B cell (primary cell): ENCODE data around the gene SLC35F3. TPM values are rescaled to one million over a fixed set of nuclear protein-coding genes. Genes with fewer than 3 reads are reported as not detected.

Experiments used
- ATAC-seq: fragments of 200-7000 bp; cut with Tn5 transposase; one replicate; pipeline ENCODE4 v1.10.0; 2021; ENCODE audit warnings: low read depth, mild to moderate bottlenecking, moderate number of reproducible peaks, moderate library complexity
- CTCF ChIA-PET: fragments of 350-600 bp; sonication (Branson Sonifier 250); formaldehyde crosslinking; loops from one replicate; lab custom pipeline; 2021; ENCODE audit warnings: antibody characterized with exemption, inconsistent platforms; lab: Charles Lee
- POLR2A ChIA-PET: fragments of 350-600 bp; sonication (Branson Sonifier 250); formaldehyde crosslinking; loops from one replicate; lab custom pipeline; 2021; ENCODE audit warnings: antibody characterized with exemption; lab: Charles Lee
- DNase-seq: peaks from one replicate; pipeline ENCODE4 v3.0.0; 2013
- H2AFZ ChIP-seq: 2 replicates; pipeline ENCODE4 v1.6.1; 2012; ENCODE audit warnings: mild to moderate bottlenecking, low read depth, low read length; ENCODE audit not compliant: insufficient read depth, poor library complexity, severe bottlenecking
- H3K27ac ChIP-seq, 2 donors: 1 replicate in 1 of 2; 2 replicates in 1 of 2; pipeline ENCODE4 v1.5.1; 2012 to 2013; ENCODE audit warnings: low read length in 2 of 2, mild to moderate bottlenecking in 2 of 2, moderate library complexity in 1 of 2
- H3K27me3 ChIP-seq, 4 experiments: fragments of 200-600 bp in 1 of 4; sonication (generic) in 1 of 4; replicated peaks in 1 of 4; 1 replicate in 2 of 4; 2 replicates in 2 of 4; pipeline versions ENCODE4 v1.6.1 to v1.7.0; 2013 to 2016; ENCODE audit warnings: low read length in 3 of 4, mild to moderate bottlenecking in 2 of 4, mixed read lengths in 1 of 4, moderate library complexity in 1 of 4; ENCODE audit not compliant: insufficient read depth in 4 of 4, control insufficient read depth in 3 of 4; ENCODE audit errors: control extremely low read depth in 1 of 4
- H3K36me3 ChIP-seq, 2 experiments: replicated peaks in 1 of 2; 1 replicate in 1 of 2; 2 replicates in 1 of 2; pipeline versions ENCODE4 v1.6.1 to v1.7.1; 2013; ENCODE audit warnings: low read length in 1 of 2; ENCODE audit not compliant: insufficient read depth in 2 of 2, control insufficient read depth in 1 of 2; ENCODE audit errors: control extremely low read depth in 1 of 2, extremely low read depth in 1 of 2
- H3K4me1 ChIP-seq, 2 donors: fragments of 200-600 bp in 1 of 2; sonication (generic) in 1 of 2; 1 replicate in 1 of 2; 2 replicates in 1 of 2; pipeline versions ENCODE4 v1.5.1 to v1.6.1; 2013 to 2017; ENCODE audit warnings: low read length in 2 of 2; ENCODE audit not compliant: control insufficient read depth in 2 of 2, insufficient read depth in 2 of 2
- H3K4me2 ChIP-seq: replicated peaks from 2 replicates; pipeline ENCODE3; 2012; ENCODE audit warnings: mild to moderate bottlenecking, low read depth, low read length; ENCODE audit not compliant: poor library complexity, severe bottlenecking
- H3K4me3 ChIP-seq, 5 experiments: fragments of 200-600 bp in 1 of 5; sonication (generic) in 1 of 5; 1 replicate in 3 of 5; 2 replicates in 2 of 5; pipeline versions ENCODE4 v1.5.1 to v1.7.0; 2011 to 2016; ENCODE audit warnings: low read length in 4 of 5, mild to moderate bottlenecking in 4 of 5, low read depth in 2 of 5, control low read depth in 1 of 5, moderate library complexity in 1 of 5; ENCODE audit not compliant: insufficient read depth in 1 of 5; ENCODE audit errors: control extremely low read depth in 1 of 5, extremely low read depth in 1 of 5
- H3K79me2 ChIP-seq: fragments of 200-600 bp; sonication (generic); one replicate; pipeline ENCODE4 v1.6.0; 2016; ENCODE audit warnings: low read length; ENCODE audit not compliant: control insufficient read depth, insufficient read depth
- H3K9ac ChIP-seq: fragments of 200-600 bp; sonication (generic); 2 replicates; pipeline ENCODE4 v1.6.1; 2017; ENCODE audit warnings: mild to moderate bottlenecking, low read length, moderate library complexity
- H3K9me3 ChIP-seq, 3 donors: one replicate each; pipeline versions ENCODE4 v1.6.1 to v1.7.1; 2013; ENCODE audit warnings: low read length in 2 of 3; ENCODE audit not compliant: control insufficient read depth in 2 of 3, insufficient read depth in 1 of 3; ENCODE audit errors: control extremely low read depth in 1 of 3
- H4K20me1 ChIP-seq: 2 replicates; pipeline ENCODE4 v1.6.0; 2012; ENCODE audit warnings: mild to moderate bottlenecking, low read length; ENCODE audit not compliant: insufficient read depth, control insufficient read depth, poor library complexity, severe bottlenecking
- H3K27ac Mint-ChIP-seq: one replicate; pipeline ENCODE4 v1.8.0; 2021; ENCODE audit warnings: mixed read lengths
- H3K27me3 Mint-ChIP-seq: one replicate; pipeline ENCODE4 v1.8.0; 2021; ENCODE audit warnings: mixed read lengths
- H3K4me1 Mint-ChIP-seq: one replicate; pipeline ENCODE4 v1.8.0; 2021; ENCODE audit warnings: mixed read lengths
- H3K4me3 Mint-ChIP-seq: one replicate; pipeline ENCODE4 v1.8.0; 2021; ENCODE audit warnings: mixed read lengths
- H3K9me3 Mint-ChIP-seq: one replicate; pipeline ENCODE4 v1.8.0; 2022; ENCODE audit warnings: mixed read lengths; ENCODE audit not compliant: insufficient read depth
- EZH2 ChIP-seq: IDR thresholded peaks from 2 replicates; pipeline ENCODE4 v1.6.1; 2012; ENCODE audit warnings: borderline replicate concordance, low read depth, mild to moderate bottlenecking, moderate library complexity, low read length; ENCODE audit not compliant: insufficient read depth, poor library complexity, severe bottlenecking
- WGBS: methylation state at CpG from one replicate; pipeline ENCODE4 v1.1.5; 2013; ENCODE audit warnings: missing lambda C conversion rate; ENCODE audit not compliant: insufficient coverage; 5-methylcytosine and 5-hydroxymethylcytosine counted together
- intact Hi-C: fragments of 100-400 bp; cut with micrococcal nuclease; formaldehyde crosslinking; loops from one replicate; pipeline ENCODE4 v1.10.0; 2022
- polyA plus RNA-seq: library from polyadenylated mRNA; depleted of rRNA; stranded (reverse); fragments of >200 nt; gene quantifications from 2 replicates; pipeline ENCODE4 v1.2.3, GENCODE V29; 2012
- total RNA-seq, 2 donors: library from RNA; stranded (reverse); fragments of 120-200 nt in 1 of 2; gene quantifications; 1 replicate in 1 of 2; 2 replicates in 1 of 2; pipeline versions ENCODE4 v1.2.3 to v1.2.4, GENCODE V29; 2013 to 2022
- TF ChIP-seq, protein P1 (sequence below): fragments of 200-600 bp; IDR thresholded peaks from one replicate; pipeline ENCODE4 v1.8.0; 2022; ENCODE audit warnings: antibody characterized with exemption, mild to moderate bottlenecking

SLC35F3 gene
- total and polyA plus RNA-seq, 2 donors (not counting 1 experiment from before 2014, with no cell fraction given), result not detected

- peaks cover 8% of the 10 kb centered on the region for H3K9me3 Mint-ChIP-seq
- Histone ChIP-seq H4K20me1 (no peaks in the 10 kb centered on the region), H3K4me1 (no peaks in the 10 kb centered on the region), H3K9ac (no peak overlapping the region), H3K36me3 (no peaks in the 10 kb centered on the region), H3K4me2 (no peak overlapping the region), H3K9me3 (peaks cover 0 to 9% (median 0%) of the 10 kb centered on the region in 3 donors), H3K27me3 (no peaks in the 10 kb centered on the region), H3K79me2 (no peaks in the 10 kb centered on the region), H3K27ac (no peak overlapping the region), H3K4me3 (no peak overlapping the region), H2AFZ (no peak overlapping the region)
- ChIA-PET CTCF (no interaction called here), POLR2A (no interaction called here)
- ATAC-seq (no peak), DNase-seq (no peak)
- no peak overlapping the region for H3K27ac Mint-ChIP-seq
- WGBS, result 94% methylated on average over 2 of the region's 3 CpGs
- peaks cover 6% of the 10 kb centered on the region for H3K27me3 Mint-ChIP-seq
- H3K4me1 Mint-ChIP-seq, result no peaks in the 10 kb centered on the region
- H3K4me3 Mint-ChIP-seq, result no peak overlapping the region
- intact Hi-C loops, result no loop called here
- TF ChIP-seq, protein P1, sequence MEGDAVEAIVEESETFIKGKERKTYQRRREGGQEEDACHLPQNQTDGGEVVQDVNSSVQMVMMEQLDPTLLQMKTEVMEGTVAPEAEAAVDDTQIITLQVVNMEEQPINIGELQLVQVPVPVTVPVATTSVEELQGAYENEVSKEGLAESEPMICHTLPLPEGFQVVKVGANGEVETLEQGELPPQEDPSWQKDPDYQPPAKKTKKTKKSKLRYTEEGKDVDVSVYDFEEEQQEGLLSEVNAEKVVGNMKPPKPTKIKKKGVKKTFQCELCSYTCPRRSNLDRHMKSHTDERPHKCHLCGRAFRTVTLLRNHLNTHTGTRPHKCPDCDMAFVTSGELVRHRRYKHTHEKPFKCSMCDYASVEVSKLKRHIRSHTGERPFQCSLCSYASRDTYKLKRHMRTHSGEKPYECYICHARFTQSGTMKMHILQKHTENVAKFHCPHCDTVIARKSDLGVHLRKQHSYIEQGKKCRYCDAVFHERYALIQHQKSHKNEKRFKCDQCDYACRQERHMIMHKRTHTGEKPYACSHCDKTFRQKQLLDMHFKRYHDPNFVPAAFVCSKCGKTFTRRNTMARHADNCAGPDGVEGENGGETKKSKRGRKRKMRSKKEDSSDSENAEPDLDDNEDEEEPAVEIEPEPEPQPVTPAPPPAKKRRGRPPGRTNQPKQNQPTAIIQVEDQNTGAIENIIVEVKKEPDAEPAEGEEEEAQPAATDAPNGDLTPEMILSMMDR, result no peak
- TF ChIP-seq EZH2, result no peak
Observed at GRCh38 chr1:233960386-233960785, 55.9 kb downstream of the SLC35F3 start.

DNA sequence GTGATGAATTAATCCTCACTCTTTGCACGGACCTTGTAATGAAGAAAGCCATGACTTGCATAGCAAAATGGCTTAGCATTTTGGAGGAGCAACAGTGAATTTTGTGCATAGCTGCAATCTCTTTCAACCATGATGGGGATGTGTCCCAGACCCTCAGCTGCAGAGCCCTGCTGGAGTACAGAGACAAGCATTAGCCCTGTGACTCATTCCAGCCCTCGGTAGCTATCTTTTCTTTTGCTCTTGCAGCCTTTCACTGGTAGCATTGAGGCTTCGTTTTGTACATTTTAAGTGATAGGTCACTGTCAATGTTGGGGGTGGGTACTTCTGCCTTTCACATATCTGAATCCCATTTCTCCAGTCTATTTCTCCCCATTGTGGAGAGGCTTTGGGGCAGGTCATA is 58.4 kb downstream of the SLC35F3 start:
- no peaks in the 10 kb centered on the region for H3K4me1 ChIP-seq
- Mint-ChIP-seq H3K4me1 (no peaks in the 10 kb centered on the region), H3K4me3 (no peak overlapping the region), H3K9me3 (peaks cover 8% of the 10 kb centered on the region), H3K27ac (no peak overlapping the region), H3K27me3 (peaks cover 6% of the 10 kb centered on the region)
- no peaks in the 10 kb centered on the region for H3K27me3 ChIP-seq
- ChIA-PET CTCF (no interaction called here), POLR2A (no interaction called here)
- H3K9me3 ChIP-seq, result no peaks in the 10 kb centered on the region
- no peaks in the 10 kb centered on the region for H3K79me2 ChIP-seq
- H3K4me3 ChIP-seq, result no peak overlapping the region
- no peaks in the 10 kb centered on the region for H3K36me3 ChIP-seq
- intact Hi-C loops, result no loop called here
- H3K9ac ChIP-seq, result no peak overlapping the region
- no peak overlapping the region for H2AFZ ChIP-seq
- ATAC-seq (no peak), DNase-seq (no peak)
- TF ChIP-seq EZH2, result no peak
- TF ChIP-seq, protein P1, result no peak
- no peak overlapping the region for H3K4me2 ChIP-seq
- no peak overlapping the region for H3K27ac ChIP-seq
- H4K20me1 ChIP-seq, result no peaks in the 10 kb centered on the region
- WGBS, result 100% methylated on average over 2 of the region's 3 CpGs
